ENCODE results near the gene CLIC4. TPM values are rescaled to one million over a fixed set of nuclear protein-coding genes. Genes with fewer than 3 reads are reported as not detected.
A peak's percentile ranks its signal among the peaks of the same experiment; 100 is the strongest.

CLIC4 gene
- total and polyA plus RNA-seq, 9 of the 15 experiments (the other 6 are each of a cell fraction or from before 2014, with no cell fraction given): 16.0 to 67.5 (median 38.4) TPM

DNA sequence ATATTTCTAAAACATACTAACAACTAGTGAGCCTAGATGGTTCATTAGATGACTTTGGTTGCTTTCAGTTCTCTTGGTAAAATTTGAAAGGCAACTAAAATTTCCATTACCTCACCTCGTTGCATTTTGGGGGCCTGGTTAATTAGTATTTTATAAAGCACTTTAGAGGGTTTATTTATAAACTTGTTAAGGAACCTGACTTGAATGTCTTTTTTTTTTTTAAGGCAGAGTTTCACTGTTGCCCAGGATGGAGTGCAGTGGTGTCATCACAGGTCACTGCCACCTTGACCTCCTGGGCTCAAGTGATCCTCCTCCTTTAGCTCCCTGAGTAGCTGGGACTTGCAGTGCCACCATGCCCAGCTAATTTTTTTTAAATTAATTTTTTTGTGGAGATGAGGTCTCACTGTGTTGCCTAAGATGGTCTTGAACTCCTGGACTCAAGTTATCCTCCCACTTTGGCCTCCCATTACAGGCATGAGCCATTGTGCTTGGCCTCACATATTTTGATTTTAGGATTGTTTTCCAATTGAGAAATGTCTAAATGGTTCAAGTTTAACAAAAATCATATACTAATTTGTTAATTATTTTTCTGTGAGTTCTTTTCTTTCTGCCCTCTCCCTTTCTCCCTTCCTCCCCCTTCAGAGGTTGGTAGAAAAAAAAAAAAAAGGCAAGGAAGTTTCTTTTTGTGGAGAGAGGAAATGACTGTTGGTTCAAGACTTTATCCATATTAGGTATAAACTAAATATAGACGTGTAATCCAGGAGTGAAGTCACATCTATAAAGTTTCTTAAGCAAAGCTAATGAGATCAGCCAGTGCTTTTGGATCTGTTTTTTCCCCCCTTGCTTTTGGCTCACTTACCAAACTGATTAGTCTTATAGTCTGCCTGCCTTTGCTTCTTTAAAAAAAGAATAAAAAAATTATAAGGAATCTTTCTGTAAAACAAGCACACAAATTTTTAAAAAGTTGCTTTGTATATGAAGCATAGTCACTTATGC is 24.7 kb downstream of the CLIC4 start (continued):
- TF ChIP-seq, protein P1, sequence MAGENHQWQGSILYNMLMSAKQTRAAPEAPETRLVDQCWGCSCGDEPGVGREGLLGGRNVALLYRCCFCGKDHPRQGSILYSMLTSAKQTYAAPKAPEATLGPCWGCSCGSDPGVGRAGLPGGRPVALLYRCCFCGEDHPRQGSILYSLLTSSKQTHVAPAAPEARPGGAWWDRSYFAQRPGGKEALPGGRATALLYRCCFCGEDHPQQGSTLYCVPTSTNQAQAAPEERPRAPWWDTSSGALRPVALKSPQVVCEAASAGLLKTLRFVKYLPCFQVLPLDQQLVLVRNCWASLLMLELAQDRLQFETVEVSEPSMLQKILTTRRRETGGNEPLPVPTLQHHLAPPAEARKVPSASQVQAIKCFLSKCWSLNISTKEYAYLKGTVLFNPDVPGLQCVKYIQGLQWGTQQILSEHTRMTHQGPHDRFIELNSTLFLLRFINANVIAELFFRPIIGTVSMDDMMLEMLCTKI (IDR thresholded peaks at IDR 0.05; ENCODE audit: partially characterized antibody): no peak
- TF ChIP-seq, protein P2, sequence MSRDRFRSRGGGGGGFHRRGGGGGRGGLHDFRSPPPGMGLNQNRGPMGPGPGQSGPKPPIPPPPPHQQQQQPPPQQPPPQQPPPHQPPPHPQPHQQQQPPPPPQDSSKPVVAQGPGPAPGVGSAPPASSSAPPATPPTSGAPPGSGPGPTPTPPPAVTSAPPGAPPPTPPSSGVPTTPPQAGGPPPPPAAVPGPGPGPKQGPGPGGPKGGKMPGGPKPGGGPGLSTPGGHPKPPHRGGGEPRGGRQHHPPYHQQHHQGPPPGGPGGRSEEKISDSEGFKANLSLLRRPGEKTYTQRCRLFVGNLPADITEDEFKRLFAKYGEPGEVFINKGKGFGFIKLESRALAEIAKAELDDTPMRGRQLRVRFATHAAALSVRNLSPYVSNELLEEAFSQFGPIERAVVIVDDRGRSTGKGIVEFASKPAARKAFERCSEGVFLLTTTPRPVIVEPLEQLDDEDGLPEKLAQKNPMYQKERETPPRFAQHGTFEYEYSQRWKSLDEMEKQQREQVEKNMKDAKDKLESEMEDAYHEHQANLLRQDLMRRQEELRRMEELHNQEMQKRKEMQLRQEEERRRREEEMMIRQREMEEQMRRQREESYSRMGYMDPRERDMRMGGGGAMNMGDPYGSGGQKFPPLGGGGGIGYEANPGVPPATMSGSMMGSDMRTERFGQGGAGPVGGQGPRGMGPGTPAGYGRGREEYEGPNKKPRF (IDR thresholded peaks at IDR 0.05; ENCODE audit: low read depth, low read length): no peak
- TF ChIP-seq MTF1 (CRISPR knock-in tag; IDR thresholded peaks at IDR 0.05; ENCODE audit: borderline replicate concordance): no peak
- no peak for TF ChIP-seq TCF3 (CRISPR knock-in tag; IDR thresholded peaks at IDR 0.05)
- TF ChIP-seq POLR2AphosphoS5 (IDR thresholded peaks at IDR 0.05; ENCODE audit: control insufficient read depth, insufficient read depth, low read depth, low read length): no peak
- TF ChIP-seq, protein P3, sequence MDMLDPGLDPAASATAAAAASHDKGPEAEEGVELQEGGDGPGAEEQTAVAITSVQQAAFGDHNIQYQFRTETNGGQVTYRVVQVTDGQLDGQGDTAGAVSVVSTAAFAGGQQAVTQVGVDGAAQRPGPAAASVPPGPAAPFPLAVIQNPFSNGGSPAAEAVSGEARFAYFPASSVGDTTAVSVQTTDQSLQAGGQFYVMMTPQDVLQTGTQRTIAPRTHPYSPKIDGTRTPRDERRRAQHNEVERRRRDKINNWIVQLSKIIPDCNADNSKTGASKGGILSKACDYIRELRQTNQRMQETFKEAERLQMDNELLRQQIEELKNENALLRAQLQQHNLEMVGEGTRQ (CRISPR knock-in tag; IDR thresholded peaks at IDR 0.05): no peak
- TF ChIP-seq, protein P4, sequence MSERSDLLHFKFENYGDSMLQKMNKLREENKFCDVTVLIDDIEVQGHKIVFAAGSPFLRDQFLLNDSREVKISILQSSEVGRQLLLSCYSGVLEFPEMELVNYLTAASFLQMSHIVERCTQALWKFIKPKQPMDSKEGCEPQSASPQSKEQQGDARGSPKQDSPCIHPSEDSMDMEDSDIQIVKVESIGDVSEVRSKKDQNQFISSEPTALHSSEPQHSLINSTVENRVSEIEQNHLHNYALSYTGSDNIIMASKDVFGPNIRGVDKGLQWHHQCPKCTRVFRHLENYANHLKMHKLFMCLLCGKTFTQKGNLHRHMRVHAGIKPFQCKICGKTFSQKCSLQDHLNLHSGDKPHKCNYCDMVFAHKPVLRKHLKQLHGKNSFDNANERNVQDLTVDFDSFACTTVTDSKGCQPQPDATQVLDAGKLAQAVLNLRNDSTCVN (CRISPR knock-in tag; IDR thresholded peaks at IDR 0.05): no peak
- TF ChIP-seq, protein P5, sequence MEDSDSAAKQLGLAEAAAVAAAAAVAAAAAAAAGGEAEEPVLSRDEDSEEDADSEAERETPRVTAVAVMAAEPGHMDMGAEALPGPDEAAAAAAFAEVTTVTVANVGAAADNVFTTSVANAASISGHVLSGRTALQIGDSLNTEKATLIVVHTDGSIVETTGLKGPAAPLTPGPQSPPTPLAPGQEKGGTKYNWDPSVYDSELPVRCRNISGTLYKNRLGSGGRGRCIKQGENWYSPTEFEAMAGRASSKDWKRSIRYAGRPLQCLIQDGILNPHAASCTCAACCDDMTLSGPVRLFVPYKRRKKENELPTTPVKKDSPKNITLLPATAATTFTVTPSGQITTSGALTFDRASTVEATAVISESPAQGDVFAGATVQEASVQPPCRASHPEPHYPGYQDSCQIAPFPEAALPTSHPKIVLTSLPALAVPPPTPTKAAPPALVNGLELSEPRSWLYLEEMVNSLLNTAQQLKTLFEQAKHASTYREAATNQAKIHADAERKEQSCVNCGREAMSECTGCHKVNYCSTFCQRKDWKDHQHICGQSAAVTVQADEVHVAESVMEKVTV (CRISPR knock-in tag; IDR thresholded peaks at IDR 0.05): 0 out of 2 replicates have a peak, but pooled peaks have one; percentile 10
- TF ChIP-seq, protein P6, sequence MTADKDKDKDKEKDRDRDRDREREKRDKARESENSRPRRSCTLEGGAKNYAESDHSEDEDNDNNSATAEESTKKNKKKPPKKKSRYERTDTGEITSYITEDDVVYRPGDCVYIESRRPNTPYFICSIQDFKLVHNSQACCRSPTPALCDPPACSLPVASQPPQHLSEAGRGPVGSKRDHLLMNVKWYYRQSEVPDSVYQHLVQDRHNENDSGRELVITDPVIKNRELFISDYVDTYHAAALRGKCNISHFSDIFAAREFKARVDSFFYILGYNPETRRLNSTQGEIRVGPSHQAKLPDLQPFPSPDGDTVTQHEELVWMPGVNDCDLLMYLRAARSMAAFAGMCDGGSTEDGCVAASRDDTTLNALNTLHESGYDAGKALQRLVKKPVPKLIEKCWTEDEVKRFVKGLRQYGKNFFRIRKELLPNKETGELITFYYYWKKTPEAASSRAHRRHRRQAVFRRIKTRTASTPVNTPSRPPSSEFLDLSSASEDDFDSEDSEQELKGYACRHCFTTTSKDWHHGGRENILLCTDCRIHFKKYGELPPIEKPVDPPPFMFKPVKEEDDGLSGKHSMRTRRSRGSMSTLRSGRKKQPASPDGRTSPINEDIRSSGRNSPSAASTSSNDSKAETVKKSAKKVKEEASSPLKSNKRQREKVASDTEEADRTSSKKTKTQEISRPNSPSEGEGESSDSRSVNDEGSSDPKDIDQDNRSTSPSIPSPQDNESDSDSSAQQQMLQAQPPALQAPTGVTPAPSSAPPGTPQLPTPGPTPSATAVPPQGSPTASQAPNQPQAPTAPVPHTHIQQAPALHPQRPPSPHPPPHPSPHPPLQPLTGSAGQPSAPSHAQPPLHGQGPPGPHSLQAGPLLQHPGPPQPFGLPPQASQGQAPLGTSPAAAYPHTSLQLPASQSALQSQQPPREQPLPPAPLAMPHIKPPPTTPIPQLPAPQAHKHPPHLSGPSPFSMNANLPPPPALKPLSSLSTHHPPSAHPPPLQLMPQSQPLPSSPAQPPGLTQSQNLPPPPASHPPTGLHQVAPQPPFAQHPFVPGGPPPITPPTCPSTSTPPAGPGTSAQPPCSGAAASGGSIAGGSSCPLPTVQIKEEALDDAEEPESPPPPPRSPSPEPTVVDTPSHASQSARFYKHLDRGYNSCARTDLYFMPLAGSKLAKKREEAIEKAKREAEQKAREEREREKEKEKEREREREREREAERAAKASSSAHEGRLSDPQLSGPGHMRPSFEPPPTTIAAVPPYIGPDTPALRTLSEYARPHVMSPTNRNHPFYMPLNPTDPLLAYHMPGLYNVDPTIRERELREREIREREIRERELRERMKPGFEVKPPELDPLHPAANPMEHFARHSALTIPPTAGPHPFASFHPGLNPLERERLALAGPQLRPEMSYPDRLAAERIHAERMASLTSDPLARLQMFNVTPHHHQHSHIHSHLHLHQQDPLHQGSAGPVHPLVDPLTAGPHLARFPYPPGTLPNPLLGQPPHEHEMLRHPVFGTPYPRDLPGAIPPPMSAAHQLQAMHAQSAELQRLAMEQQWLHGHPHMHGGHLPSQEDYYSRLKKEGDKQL (CRISPR knock-in tag; IDR thresholded peaks at IDR 0.05; ENCODE audit: borderline replicate concordance): no peak
- no peak for TF ChIP-seq ZNF165 (CRISPR knock-in tag; IDR thresholded peaks at IDR 0.05; ENCODE audit: borderline replicate concordance)
- TF ChIP-seq PPARD (CRISPR knock-in tag; IDR thresholded peaks at IDR 0.05): no peak

Data from K562 (cell line).